ENCODE data around the gene RNF11. TPM values are rescaled to one million over a fixed set of nuclear protein-coding genes. Genes with fewer than 3 reads are reported as not detected.

The RNF11 gene
- total and polyA plus RNA-seq, 4 donors = 24.1 to 102 (median 48.7) TPM

- Histone ChIP-seq H3K27me3 (ENCODE audit: control insufficient read depth in 4 of 4, insufficient read depth in 4 of 4, low read length in 3 of 4) (no peaks in the 10 kb centered on the region), H3K36me3 (ENCODE audit: control insufficient read depth in 4 of 4, insufficient read depth in 3 of 4, low read depth in 1 of 4, low read length in 3 of 4) (peaks cover 0 to 3% (median 0%) of the 10 kb centered on the region in 4 donors), H3K4me1 (ENCODE audit: control insufficient read depth in 4 of 4, insufficient read depth in 4 of 4, low read length in 3 of 4) (peaks cover 2 to 12% (median 7%) of the 10 kb centered on the region in 4 donors), H3K4me3 (ENCODE audit: low read depth in 1 of 3, low read length in 3 of 3) (no peak overlapping the region), H3K27ac (ENCODE audit: low read depth in 1 of 2, low read length in 2 of 2) (no peak overlapping the region), H3K9ac (ENCODE audit: low read depth in 1 of 2, low read length in 2 of 2) (no peak overlapping the region), H3K9me3 (ENCODE audit: control insufficient read depth in 4 of 4, low read length in 3 of 4) (no peaks in the 10 kb centered on the region)
- TF ChIP-seq REST (IDR thresholded peaks at IDR 0.05) (no peak), ZBTB33 (IDR thresholded peaks at IDR 0.05) (no peak), ATF3 (IDR thresholded peaks at IDR 0.05) (no peak), HNF4G (IDR thresholded peaks at IDR 0.05) (no peak), JUND (IDR thresholded peaks at IDR 0.05) (no peak), HNF4A (conservative IDR thresholded peaks at IDR 0.05) (no peak), GABPA (IDR thresholded peaks at IDR 0.05 in 1 of 2, conservative IDR thresholded peaks at IDR 0.05 in 1 of 2) (no peak), TAF1 (conservative IDR thresholded peaks at IDR 0.05) (no peak), YY1 (IDR thresholded peaks at IDR 0.05) (no peak)
- DNase-seq (ENCODE audit: low spot score) = no peak
- 95% methylated on average over 5 of the region's 5 CpGs for WGBS
Measured at GRCh38 chr1:51281807-51282206, 45.7 kb downstream of the RNF11 start.

GRCh38 chr1:51282605-51283004 lies 46.5 kb downstream of the RNF11 start:
- Histone ChIP-seq H3K4me1 (ENCODE audit: control insufficient read depth in 4 of 4, insufficient read depth in 4 of 4, low read length in 3 of 4) (peaks cover 2 to 18% (median 7%) of the 10 kb centered on the region in 4 donors), H3K9me3 (ENCODE audit: control insufficient read depth in 4 of 4, low read length in 3 of 4) (no peaks in the 10 kb centered on the region), H3K9ac (ENCODE audit: low read depth in 1 of 2, low read length in 2 of 2) (no peak overlapping the region), H3K27ac (ENCODE audit: low read depth in 1 of 2, low read length in 2 of 2) (no peak overlapping the region), H3K27me3 (ENCODE audit: control insufficient read depth in 4 of 4, insufficient read depth in 4 of 4, low read length in 3 of 4) (no peaks in the 10 kb centered on the region), H3K36me3 (ENCODE audit: control insufficient read depth in 4 of 4, insufficient read depth in 3 of 4, low read depth in 1 of 4, low read length in 3 of 4) (no peaks in the 10 kb centered on the region), H3K4me3 (ENCODE audit: low read depth in 1 of 3, low read length in 3 of 3) (no peak overlapping the region)
- DNase-seq (ENCODE audit: low spot score) = no peak
- 94% methylated on average over 5 of the region's 5 CpGs for WGBS
- TF ChIP-seq HNF4A (conservative IDR thresholded peaks at IDR 0.05) (no peak), EGR1 (IDR thresholded peaks at IDR 0.05; ENCODE audit: low read depth in 2 of 2) (no peak), ATF3 (IDR thresholded peaks at IDR 0.05) (no peak), GABPA (IDR thresholded peaks at IDR 0.05 in 1 of 2, conservative IDR thresholded peaks at IDR 0.05 in 1 of 2) (no peak), ZBTB33 (IDR thresholded peaks at IDR 0.05) (no peak), FOXA1 (IDR thresholded peaks at IDR 0.05) (no peak), JUND (IDR thresholded peaks at IDR 0.05) (no peak), NR2F2 (IDR thresholded peaks at IDR 0.05) (no peak), RXRA (IDR thresholded peaks at IDR 0.05) (no peak), HNF4G (IDR thresholded peaks at IDR 0.05) (no peak), SP1 (IDR thresholded peaks at IDR 0.05) (no peak), MAX (IDR thresholded peaks at IDR 0.05) (no peak), TAF1 (conservative IDR thresholded peaks at IDR 0.05) (no peak), FOXA2 (IDR thresholded peaks at IDR 0.05) (no peak), RAD21 (IDR thresholded peaks at IDR 0.05) (no peak), CTCF (IDR thresholded peaks at IDR 0.05; ENCODE audit: low read depth, low read length, missing input control) (no peak)
